Measurements from ENCODE around the gene LILRB3. TPM values are rescaled to one million over a fixed set of nuclear protein-coding genes. Genes with fewer than 3 reads are reported as not detected.
"Not testable (repeated sequence)": the region's sequence is repeated elsewhere in the genome, so short reads cannot be mapped to it uniquely, and the experiment has no call there.

Gene LILRB3
- 1 to 10 TPM in 1 of 2 experiments, under 1 TPM in 1; 0.48 to 1.2 TPM for total RNA-seq
- 0.49 TPM for polyA plus RNA-seq

GRCh38 chr19:54222474-54223276, at the start of gene LILRB3:
Gene LILRB3, minus strand, starts transcription at chr19:54223007. Its CDS starts 31 bp downstream, at chr19:54222976.
- H3K4me3 ChIP-seq (ENCODE audit: low read length); DNase-seq; H3K4me1 Mint-ChIP-seq; H3K27me3 ChIP-seq (ENCODE audit: insufficient read depth, low read length, poor library complexity, severe bottlenecking); POLR2A ChIA-PET; H3K4me1 ChIP-seq (ENCODE audit: insufficient read depth, low read length); H3K27me3 Mint-ChIP-seq; H3K36me3 ChIP-seq (ENCODE audit: insufficient read depth, low read length); H3K27ac ChIP-seq (ENCODE audit: low read depth, low read length); H3K36me3 Mint-ChIP-seq; CTCF ChIA-PET; H3K9me3 Mint-ChIP-seq; H3K9me3 ChIP-seq (ENCODE audit: low read length): not testable (repeated sequence)
- peak within 1 kb of the TSS in 1 of 8 donors; percentile 24 for H3K27ac Mint-ChIP-seq
- peak within 1 kb of the TSS in 1 of 7 donors; percentile 28 for H3K4me3 Mint-ChIP-seq

- H3K36me3 ChIP-seq (ENCODE audit: insufficient read depth, low read length); H3K36me3 Mint-ChIP-seq; H3K4me3 ChIP-seq (ENCODE audit: low read length); H3K9me3 Mint-ChIP-seq; POLR2A ChIA-PET; DNase-seq; H3K4me3 Mint-ChIP-seq; H3K9me3 ChIP-seq (ENCODE audit: low read length); H3K4me1 Mint-ChIP-seq; H3K27ac Mint-ChIP-seq; H3K27ac ChIP-seq (ENCODE audit: low read depth, low read length); CTCF ChIA-PET; H3K4me1 ChIP-seq (ENCODE audit: insufficient read depth, low read length); H3K27me3 ChIP-seq (ENCODE audit: insufficient read depth, low read length, poor library complexity, severe bottlenecking): not testable (repeated sequence)
- peaks cover 22 to 46% of the 10 kb centered on the region in 2 donors for H3K27me3 Mint-ChIP-seq
These were observed 49.4 kb upstream of the LILRB3 start for GRCh38 chr19:54272181-54272580.

- H3K36me3 ChIP-seq (ENCODE audit: insufficient read depth, low read length); H3K27me3 ChIP-seq (ENCODE audit: insufficient read depth, low read length, poor library complexity, severe bottlenecking); H3K9me3 Mint-ChIP-seq; POLR2A ChIA-PET; DNase-seq; H3K4me1 Mint-ChIP-seq; H3K9me3 ChIP-seq (ENCODE audit: low read length); H3K27ac ChIP-seq (ENCODE audit: low read depth, low read length); H3K36me3 Mint-ChIP-seq; CTCF ChIA-PET; H3K4me3 ChIP-seq (ENCODE audit: low read length); H3K4me3 Mint-ChIP-seq; H3K27ac Mint-ChIP-seq; H3K4me1 ChIP-seq (ENCODE audit: insufficient read depth, low read length): not testable (repeated sequence)
- peaks cover 21 to 45% of the 10 kb centered on the region in 2 donors for H3K27me3 Mint-ChIP-seq
These were observed 48.8 kb upstream of the LILRB3 start for GRCh38 chr19:54271587-54271986.

- H3K36me3 ChIP-seq (ENCODE audit: insufficient read depth, low read length) = no peaks in the 10 kb centered on the region
- H3K9me3 ChIP-seq (ENCODE audit: low read length) = no peaks in the 10 kb centered on the region
- H3K27me3 ChIP-seq (ENCODE audit: insufficient read depth, low read length, poor library complexity, severe bottlenecking) = no peaks in the 10 kb centered on the region
- no peak for DNase-seq
- H3K4me1 ChIP-seq (ENCODE audit: insufficient read depth, low read length) = no peaks in the 10 kb centered on the region
- CTCF ChIA-PET = no interaction called here
- Mint-ChIP-seq H3K4me1 (no peaks in the 10 kb centered on the region), H3K27me3 (peaks cover 17 to 41% of the 10 kb centered on the region in 2 donors), H3K36me3 (no peaks in the 10 kb centered on the region), H3K27ac (no peak overlapping the region), H3K9me3 (no peaks in the 10 kb centered on the region), H3K4me3 (no peak overlapping the region)
- no peak overlapping the region for H3K27ac ChIP-seq (ENCODE audit: low read depth, low read length)
- no peak overlapping the region for H3K4me3 ChIP-seq (ENCODE audit: low read length)
- POLR2A ChIA-PET = no interaction called here
These were observed 48.3 kb upstream of the LILRB3 start for GRCh38 chr19:54271106-54271505.

GRCh38 chr19:54268936-54269335, 46.1 kb upstream of the LILRB3 start:
- DNase-seq = no peak
- H3K27ac ChIP-seq (ENCODE audit: low read depth, low read length) = no peak overlapping the region
- H3K4me1 Mint-ChIP-seq = peaks cover 0 to 2% (median 0%) of the 10 kb centered on the region in 3 donors
- ChIA-PET POLR2A (no interaction called here), CTCF (no interaction called here)
- H3K36me3 Mint-ChIP-seq = no peaks in the 10 kb centered on the region
- H3K9me3 Mint-ChIP-seq = no peaks in the 10 kb centered on the region
- no peaks in the 10 kb centered on the region for H3K9me3 ChIP-seq (ENCODE audit: low read length)
- no peak overlapping the region for H3K4me3 Mint-ChIP-seq
- H3K36me3 ChIP-seq (ENCODE audit: insufficient read depth, low read length) = no peaks in the 10 kb centered on the region
- H3K27me3 ChIP-seq (ENCODE audit: insufficient read depth, low read length, poor library complexity, severe bottlenecking) = no peaks in the 10 kb centered on the region
- H3K4me1 ChIP-seq (ENCODE audit: insufficient read depth, low read length) = no peaks in the 10 kb centered on the region
- H3K27me3 Mint-ChIP-seq = peaks cover 18 to 43% of the 10 kb centered on the region in 2 donors
- H3K27ac Mint-ChIP-seq = no peak overlapping the region
- H3K4me3 ChIP-seq (ENCODE audit: low read length) = no peak overlapping the region

- Mint-ChIP-seq H3K4me1 (peaks cover 0 to 2% (median 0%) of the 10 kb centered on the region in 3 donors), H3K9me3 (no peaks in the 10 kb centered on the region), H3K27ac (no peak overlapping the region), H3K27me3 (peaks cover 10 to 35% of the 10 kb centered on the region in 2 donors), H3K4me3 (no peak overlapping the region), H3K36me3 (no peaks in the 10 kb centered on the region)
- DNase-seq = peak; percentile 25 to 73 (median 42)
- POLR2A ChIA-PET = no interaction called here
- CTCF ChIA-PET = interaction anchor here (0.9 to 2.1 kb wide), 7 partner anchors 9 to 170 kb away, joined by 3 to 9 read pairs (median 3); partner anchors contain the start of gene LILRB5
- Histone ChIP-seq H3K36me3 (ENCODE audit: insufficient read depth, low read length) (no peaks in the 10 kb centered on the region), H3K27ac (ENCODE audit: low read depth, low read length) (no peak overlapping the region), H3K9me3 (ENCODE audit: low read length) (no peaks in the 10 kb centered on the region), H3K4me1 (ENCODE audit: insufficient read depth, low read length) (no peaks in the 10 kb centered on the region), H3K27me3 (ENCODE audit: insufficient read depth, low read length, poor library complexity, severe bottlenecking) (no peaks in the 10 kb centered on the region), H3K4me3 (ENCODE audit: low read length) (no peak overlapping the region)
These were observed 43.3 kb upstream of the LILRB3 start for GRCh38 chr19:54266133-54266532.

GRCh38 chr19:54262470-54262869, 39.7 kb upstream of the LILRB3 start:
- Histone ChIP-seq H3K27me3 (ENCODE audit: insufficient read depth, low read length, poor library complexity, severe bottlenecking) (no peaks in the 10 kb centered on the region), H3K4me1 (ENCODE audit: insufficient read depth, low read length) (no peaks in the 10 kb centered on the region), H3K27ac (ENCODE audit: low read depth, low read length) (no peak overlapping the region), H3K4me3 (ENCODE audit: low read length) (no peak overlapping the region), H3K9me3 (ENCODE audit: low read length) (no peaks in the 10 kb centered on the region), H3K36me3 (ENCODE audit: insufficient read depth, low read length) (no peaks in the 10 kb centered on the region)
- CTCF ChIA-PET = no interaction called here
- Mint-ChIP-seq H3K36me3 (no peaks in the 10 kb centered on the region), H3K27me3 (peaks cover 5 to 21% of the 10 kb centered on the region in 2 donors), H3K27ac (no peak overlapping the region), H3K4me1 (peaks cover 0 to 2% (median 0%) of the 10 kb centered on the region in 3 donors), H3K4me3 (no peak overlapping the region), H3K9me3 (no peaks in the 10 kb centered on the region)
- no peak for DNase-seq
- POLR2A ChIA-PET = no interaction called here

- CTCF ChIA-PET = no interaction called here
- DNase-seq = no peak
- no peaks in the 10 kb centered on the region for H3K4me1 ChIP-seq (ENCODE audit: insufficient read depth, low read length)
- no peaks in the 10 kb centered on the region for H3K9me3 ChIP-seq (ENCODE audit: low read length)
- Mint-ChIP-seq H3K36me3 (no peaks in the 10 kb centered on the region), H3K27ac (no peak overlapping the region), H3K27me3 (peaks cover 4 to 22% of the 10 kb centered on the region in 2 donors), H3K4me1 (peaks cover 0 to 2% (median 0%) of the 10 kb centered on the region in 3 donors), H3K4me3 (no peak overlapping the region), H3K9me3 (no peaks in the 10 kb centered on the region)
- POLR2A ChIA-PET = no interaction called here
- no peak overlapping the region for H3K4me3 ChIP-seq (ENCODE audit: low read length)
- H3K27ac ChIP-seq (ENCODE audit: low read depth, low read length) = no peak overlapping the region
- no peaks in the 10 kb centered on the region for H3K27me3 ChIP-seq (ENCODE audit: insufficient read depth, low read length, poor library complexity, severe bottlenecking)
- no peaks in the 10 kb centered on the region for H3K36me3 ChIP-seq (ENCODE audit: insufficient read depth, low read length)
These were observed 39.3 kb upstream of the LILRB3 start for GRCh38 chr19:54262066-54262465.

All from CD8-positive, alpha-beta memory T cell (primary cell).